Activated B cell treated with CpG ODN at 0.5 μM for 24 hours (primary cell): ENCODE results near the gene CNGB1. TPM values are rescaled to one million over a fixed set of nuclear protein-coding genes. Genes with fewer than 3 reads are reported as not detected.

Source experiments
- ATAC-seq: fragments of 200-7000 bp; cut with Tn5 transposase; one replicate; pipeline ENCODE4 v1.10.0; 2021; ENCODE audit warnings: low read depth, mild to moderate bottlenecking, moderate library complexity
- CTCF ChIA-PET: fragments of 350-600 bp; sonication (Branson Sonifier 250); formaldehyde crosslinking; loops from one replicate; lab custom pipeline; 2021; ENCODE audit warnings: antibody characterized with exemption; lab: Charles Lee
- POLR2A ChIA-PET: fragments of 350-600 bp; sonication (Branson Sonifier 250); formaldehyde crosslinking; loops from one replicate; lab custom pipeline; 2021; ENCODE audit warnings: antibody characterized with exemption; lab: Charles Lee
- DNase-seq: peaks from one replicate; pipeline ENCODE4 v3.0.0; 2022
- H3K27ac Mint-ChIP-seq: one replicate; pipeline ENCODE4 v1.8.0; 2020; ENCODE audit warnings: mixed read lengths
- H3K27me3 Mint-ChIP-seq: one replicate; pipeline ENCODE4 v1.8.0; 2021; ENCODE audit warnings: mixed read lengths
- H3K36me3 Mint-ChIP-seq: one replicate; pipeline ENCODE4 v1.8.0; 2021; ENCODE audit warnings: low read depth, mixed read lengths
- H3K4me1 Mint-ChIP-seq: one replicate; pipeline ENCODE4 v1.8.0; 2021; ENCODE audit warnings: mixed read lengths
- H3K4me3 Mint-ChIP-seq: one replicate; pipeline ENCODE4 v1.8.0; 2020; ENCODE audit warnings: mild to moderate bottlenecking, mixed read lengths
- H3K9me3 Mint-ChIP-seq: one replicate; pipeline ENCODE4 v1.8.0; 2020; ENCODE audit warnings: mixed read lengths
- intact Hi-C: fragments of 100-400 bp; cut with micrococcal nuclease; formaldehyde crosslinking; loops from one replicate; pipeline ENCODE4 v1.15.1; 2024
- total RNA-seq: library from RNA; stranded (reverse); gene quantifications from 2 replicates; pipeline ENCODE4 v1.2.3, GENCODE V29; 2022
- TF ChIP-seq, protein P1 (sequence below): fragments of 200-600 bp; IDR thresholded peaks from one replicate; pipeline ENCODE4 v1.8.0; 2022; ENCODE audit warnings: antibody characterized with exemption, mild to moderate bottlenecking

Gene CNGB1
- total RNA-seq, 1 donor from 2014 or later = not detected

DNA sequence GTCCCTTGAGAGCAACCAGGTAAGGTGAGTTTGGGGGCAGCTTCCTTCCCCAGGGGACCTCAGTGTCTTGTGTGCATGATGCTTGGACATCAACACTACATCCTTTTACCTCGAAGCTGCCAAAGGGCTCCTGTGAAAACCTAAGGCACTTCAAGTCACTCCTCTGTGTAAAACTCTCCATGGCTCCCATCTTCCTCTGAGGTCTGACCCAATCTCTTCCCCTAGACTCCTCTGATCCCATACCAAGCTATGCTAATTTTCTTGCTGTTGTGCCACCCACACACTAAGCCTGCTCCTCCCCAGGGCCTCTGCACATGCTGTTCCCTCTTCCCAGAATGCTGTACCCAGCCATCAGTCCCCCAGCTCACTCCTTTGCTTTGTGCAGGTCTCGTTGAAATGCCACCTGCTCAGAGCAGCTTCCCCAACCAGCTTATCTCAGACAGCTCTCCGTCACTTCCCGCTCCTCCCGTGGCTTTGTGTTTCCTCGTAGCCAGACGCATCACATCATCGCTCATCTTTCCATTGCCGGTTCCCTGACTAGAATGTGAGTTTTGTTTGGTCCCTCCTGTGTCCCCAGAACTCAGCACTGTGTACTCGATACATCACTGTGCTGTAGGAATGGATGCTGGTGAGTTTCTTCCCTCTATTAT is 78.4 kb downstream of the CNGB1 start:
- H3K27ac Mint-ChIP-seq = no peak overlapping the region
- peaks cover 27% of the 10 kb centered on the region for H3K27me3 Mint-ChIP-seq
- no peaks in the 10 kb centered on the region for H3K36me3 Mint-ChIP-seq
- H3K4me3 Mint-ChIP-seq = no peak overlapping the region
- no peaks in the 10 kb centered on the region for H3K9me3 Mint-ChIP-seq
- ATAC-seq = no peak
- intact Hi-C loops = loop anchor here (10.0 kb wide), 1 partner anchor 862 kb away; no protein-coding TSS in a partner anchor
- ChIA-PET POLR2A (no interaction called here), CTCF (no interaction called here)
- peaks cover 3% of the 10 kb centered on the region for H3K4me1 Mint-ChIP-seq
- DNase-seq = no peak
- TF ChIP-seq, protein P1, sequence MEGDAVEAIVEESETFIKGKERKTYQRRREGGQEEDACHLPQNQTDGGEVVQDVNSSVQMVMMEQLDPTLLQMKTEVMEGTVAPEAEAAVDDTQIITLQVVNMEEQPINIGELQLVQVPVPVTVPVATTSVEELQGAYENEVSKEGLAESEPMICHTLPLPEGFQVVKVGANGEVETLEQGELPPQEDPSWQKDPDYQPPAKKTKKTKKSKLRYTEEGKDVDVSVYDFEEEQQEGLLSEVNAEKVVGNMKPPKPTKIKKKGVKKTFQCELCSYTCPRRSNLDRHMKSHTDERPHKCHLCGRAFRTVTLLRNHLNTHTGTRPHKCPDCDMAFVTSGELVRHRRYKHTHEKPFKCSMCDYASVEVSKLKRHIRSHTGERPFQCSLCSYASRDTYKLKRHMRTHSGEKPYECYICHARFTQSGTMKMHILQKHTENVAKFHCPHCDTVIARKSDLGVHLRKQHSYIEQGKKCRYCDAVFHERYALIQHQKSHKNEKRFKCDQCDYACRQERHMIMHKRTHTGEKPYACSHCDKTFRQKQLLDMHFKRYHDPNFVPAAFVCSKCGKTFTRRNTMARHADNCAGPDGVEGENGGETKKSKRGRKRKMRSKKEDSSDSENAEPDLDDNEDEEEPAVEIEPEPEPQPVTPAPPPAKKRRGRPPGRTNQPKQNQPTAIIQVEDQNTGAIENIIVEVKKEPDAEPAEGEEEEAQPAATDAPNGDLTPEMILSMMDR = no peak

DNA sequence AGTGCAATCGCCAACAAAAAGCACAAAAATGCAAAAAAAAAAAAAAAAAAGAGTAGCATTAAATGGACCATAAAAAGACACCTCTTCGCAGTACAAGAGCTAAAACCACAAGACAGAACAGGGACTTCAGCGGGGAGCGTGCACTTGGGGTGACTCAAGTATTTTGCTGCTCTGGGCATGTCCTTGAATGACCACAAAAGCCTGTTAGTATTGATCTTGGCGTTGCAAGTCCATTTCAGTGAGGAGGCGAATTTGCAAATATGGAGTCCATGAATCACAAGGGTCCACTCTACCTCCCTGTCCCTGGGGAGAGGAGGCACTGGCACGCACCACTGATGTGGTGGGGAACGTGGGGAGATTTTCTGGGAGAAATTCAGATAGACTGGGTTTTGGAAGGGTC is 78.9 kb downstream of the CNGB1 start:
- no peaks in the 10 kb centered on the region for H3K9me3 Mint-ChIP-seq
- ChIA-PET CTCF (no interaction called here), POLR2A (no interaction called here)
- ATAC-seq = no peak
- H3K27ac Mint-ChIP-seq = no peak overlapping the region
- peaks cover 3% of the 10 kb centered on the region for H3K4me1 Mint-ChIP-seq
- H3K27me3 Mint-ChIP-seq = peaks cover 29% of the 10 kb centered on the region
- intact Hi-C loops = loop anchor here (10.0 kb wide), 1 partner anchor 863 kb away; no protein-coding TSS in a partner anchor
- no peak overlapping the region for H3K4me3 Mint-ChIP-seq
- no peak for DNase-seq
- no peaks in the 10 kb centered on the region for H3K36me3 Mint-ChIP-seq
- TF ChIP-seq, protein P1 = no peak

DNA sequence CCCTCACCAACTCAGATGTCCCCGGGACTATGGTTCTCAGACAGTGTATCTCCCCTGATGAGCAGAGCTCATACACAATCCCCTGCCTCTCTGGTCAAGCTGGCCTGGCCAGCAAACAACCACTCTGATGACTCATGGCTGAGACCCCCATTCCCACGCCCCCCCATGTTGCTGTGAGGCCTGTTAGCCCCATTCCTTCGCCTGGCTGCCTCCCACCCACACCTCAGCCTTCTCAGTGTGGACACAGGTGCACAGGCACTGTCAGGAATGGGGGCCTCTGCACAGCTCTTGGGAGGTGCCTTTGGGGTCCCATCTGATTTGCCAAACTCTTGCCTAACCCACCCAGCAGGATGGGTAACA is 80.2 kb downstream of the CNGB1 start:
- TF ChIP-seq, protein P1 = no peak
- Mint-ChIP-seq H3K9me3 (no peaks in the 10 kb centered on the region), H3K36me3 (no peaks in the 10 kb centered on the region), H3K27me3 (peaks cover 33% of the 10 kb centered on the region), H3K4me3 (no peak overlapping the region), H3K27ac (no peak overlapping the region), H3K4me1 (peaks cover 3% of the 10 kb centered on the region)
- DNase-seq (no peak), ATAC-seq (no peak)
- POLR2A ChIA-PET = no interaction called here
- intact Hi-C loops = loop anchor here (10.0 kb wide), 1 partner anchor 864 kb away; no protein-coding TSS in a partner anchor
- CTCF ChIA-PET = no interaction called here

DNA sequence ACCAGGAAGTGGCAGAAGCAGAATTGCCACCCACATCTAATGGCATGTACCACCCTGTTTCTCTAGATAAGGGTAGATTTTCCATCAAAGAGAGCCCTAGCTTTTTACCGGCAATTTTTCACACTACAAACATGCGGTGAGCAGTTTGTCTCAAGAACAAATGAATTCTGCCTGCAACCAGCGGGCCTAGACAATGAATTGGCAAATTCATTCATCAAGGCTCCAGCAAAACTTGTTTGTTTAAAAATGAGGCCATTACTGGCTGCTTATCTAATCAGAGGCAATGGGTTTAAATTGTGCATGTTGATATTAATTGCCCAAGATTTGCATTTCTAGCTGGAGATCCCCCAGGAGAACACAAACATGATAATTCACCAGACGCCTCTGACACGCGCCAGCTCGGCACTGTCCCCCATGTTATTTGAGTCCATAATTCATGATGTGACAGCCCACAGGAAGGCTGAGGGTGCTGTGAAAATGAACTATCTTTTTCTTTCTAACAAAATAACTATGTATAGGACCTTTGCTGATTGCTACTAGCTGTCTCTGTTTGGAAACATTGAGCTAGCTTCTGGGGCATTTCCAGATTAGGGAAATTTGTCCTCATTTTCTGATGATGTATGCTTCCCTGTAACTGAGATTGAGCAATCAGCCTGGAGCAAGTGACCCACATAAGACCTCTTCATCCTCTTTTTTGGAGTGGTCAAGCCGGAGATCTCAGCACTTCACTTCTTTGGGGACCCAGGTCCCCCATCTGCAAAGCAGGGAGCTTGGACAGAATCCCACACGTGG is 80.8 kb downstream of the CNGB1 start:
- POLR2A ChIA-PET = no interaction called here
- no peaks in the 10 kb centered on the region for H3K9me3 Mint-ChIP-seq
- no peak overlapping the region for H3K4me3 Mint-ChIP-seq
- DNase-seq (no peak), ATAC-seq (no peak)
- intact Hi-C loops = loop anchor here (10.0 kb wide), 1 partner anchor 865 kb away; no protein-coding TSS in a partner anchor
- no peak overlapping the region for H3K27ac Mint-ChIP-seq
- peaks cover 3% of the 10 kb centered on the region for H3K4me1 Mint-ChIP-seq
- TF ChIP-seq, protein P1 = no peak
- peaks cover 38% of the 10 kb centered on the region for H3K27me3 Mint-ChIP-seq
- no peaks in the 10 kb centered on the region for H3K36me3 Mint-ChIP-seq
- CTCF ChIA-PET = no interaction called here

DNA sequence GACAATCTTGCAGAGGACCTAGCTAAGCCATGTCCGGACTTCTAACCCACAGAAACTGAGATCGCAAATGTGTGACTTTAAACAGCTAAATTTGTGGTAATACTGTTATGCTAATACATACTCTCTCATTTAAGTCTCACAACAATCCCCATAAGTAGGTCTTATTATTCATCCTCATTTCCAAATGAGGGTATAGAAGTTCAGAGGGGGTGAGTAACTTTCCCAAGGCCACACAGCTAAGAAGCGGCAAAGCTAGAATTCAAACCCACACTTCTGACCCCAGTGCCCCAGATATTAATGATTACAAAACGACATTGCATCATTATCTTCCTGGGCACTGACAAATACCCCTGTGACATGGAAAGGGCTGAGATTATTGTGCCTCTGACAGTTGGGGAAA is 81.4 kb downstream of the CNGB1 start:
- peaks cover 3% of the 10 kb centered on the region for H3K4me1 Mint-ChIP-seq
- POLR2A ChIA-PET = no interaction called here
- H3K27me3 Mint-ChIP-seq = peaks cover 44% of the 10 kb centered on the region
- intact Hi-C loops = no loop called here
- H3K4me3 Mint-ChIP-seq = no peak overlapping the region
- H3K27ac Mint-ChIP-seq = no peak overlapping the region
- TF ChIP-seq, protein P1 = no peak
- no peaks in the 10 kb centered on the region for H3K9me3 Mint-ChIP-seq
- CTCF ChIA-PET = no interaction called here
- no peak for ATAC-seq
- DNase-seq = no peak
- no peaks in the 10 kb centered on the region for H3K36me3 Mint-ChIP-seq
